H7 (cell line): ENCODE data around the gene SYNE2. TPM values are rescaled to one million over a fixed set of nuclear protein-coding genes. Genes with fewer than 3 reads are reported as not detected.
A peak's percentile ranks its signal among the peaks of the same experiment; 100 is the strongest.

Source experiments
- DNase-seq: peaks from one replicate; pipeline ENCODE4 v3.0.0; 2012
- H3K27me3 ChIP-seq: 2 replicates; pipeline ENCODE4 v1.6.0; 2011; ENCODE audit warnings: mild to moderate bottlenecking, low read length; ENCODE audit not compliant: control insufficient read depth, insufficient read depth
- H3K36me3 ChIP-seq: replicated peaks from 2 replicates; pipeline ENCODE4 v1.5.1; 2011; ENCODE audit warnings: low read length; ENCODE audit not compliant: control insufficient read depth, insufficient read depth
- H3K4me3 ChIP-seq: 2 replicates; pipeline ENCODE4 v1.5.1; 2011; ENCODE audit warnings: low read depth, mild to moderate bottlenecking, control low read depth, low read length, moderate library complexity; ENCODE audit not compliant: insufficient read depth
- total RNA-seq: library from RNA; depleted of rRNA; stranded (reverse); fragments of >200 nt; shearing (Covaris generic); gene quantifications from 2 replicates; pipeline ENCODE4 v1.2.3, GENCODE V29; 2014

SYNE2 gene
- total RNA-seq, 1 experiment from 2014 or later: 35.3 TPM

- H3K27me3 ChIP-seq: no peaks in the 10 kb centered on the region
- no peaks in the 10 kb centered on the region for H3K36me3 ChIP-seq
- H3K4me3 ChIP-seq: no peak overlapping the region
- DNase-seq: no peak
Observed at GRCh38 chr14:64234877-64235651, 382.3 kb downstream of the SYNE2 start.

GRCh38 chr14:64235652-64236640 lies 383.1 kb downstream of the SYNE2 start:
- Histone ChIP-seq H3K4me3 (no peak overlapping the region), H3K27me3 (no peaks in the 10 kb centered on the region), H3K36me3 (no peaks in the 10 kb centered on the region)
- DNase-seq: no peak

- Histone ChIP-seq H3K27me3 (no peaks in the 10 kb centered on the region), H3K36me3 (no peaks in the 10 kb centered on the region), H3K4me3 (no peak overlapping the region)
- DNase-seq: peak; percentile 61
Observed at GRCh38 chr14:64238049-64238448, 385.2 kb downstream of the SYNE2 start.

GRCh38 chr14:64238631-64239030 lies 385.8 kb downstream of the SYNE2 start:
- H3K36me3 ChIP-seq: no peaks in the 10 kb centered on the region
- no peaks in the 10 kb centered on the region for H3K27me3 ChIP-seq
- no peak overlapping the region for H3K4me3 ChIP-seq
- DNase-seq: no peak

GRCh38 chr14:64244279-64244678 lies 391.5 kb downstream of the SYNE2 start:
- Histone ChIP-seq H3K4me3 (no peak overlapping the region), H3K36me3 (no peaks in the 10 kb centered on the region), H3K27me3 (no peaks in the 10 kb centered on the region)
- no peak for DNase-seq

GRCh38 chr14:64245491-64245890 lies 392.7 kb downstream of the SYNE2 start:
- no peak for DNase-seq
- Histone ChIP-seq H3K27me3 (no peaks in the 10 kb centered on the region), H3K4me3 (no peak overlapping the region), H3K36me3 (no peaks in the 10 kb centered on the region)

GRCh38 chr14:64246688-64247087 lies 393.9 kb downstream of the SYNE2 start:
- Histone ChIP-seq H3K27me3 (no peaks in the 10 kb centered on the region), H3K36me3 (no peaks in the 10 kb centered on the region), H3K4me3 (no peak overlapping the region)
- no peak for DNase-seq

GRCh38 chr14:64247195-64247594 lies 394.4 kb downstream of the SYNE2 start:
- no peaks in the 10 kb centered on the region for H3K27me3 ChIP-seq
- H3K36me3 ChIP-seq: no peaks in the 10 kb centered on the region
- no peak overlapping the region for H3K4me3 ChIP-seq
- DNase-seq: no peak

GRCh38 chr14:64248689-64249088 lies 395.9 kb downstream of the SYNE2 start:
- DNase-seq: no peak
- Histone ChIP-seq H3K27me3 (no peaks in the 10 kb centered on the region), H3K4me3 (no peak overlapping the region), H3K36me3 (no peaks in the 10 kb centered on the region)

- no peaks in the 10 kb centered on the region for H3K27me3 ChIP-seq
- DNase-seq: no peak
- H3K4me3 ChIP-seq: no peak overlapping the region
Observed at GRCh38 chr14:64249363-64249762, 396.6 kb downstream of the SYNE2 start.

GRCh38 chr14:64253672-64254071 lies 400.9 kb downstream of the SYNE2 start:
- H3K27me3 ChIP-seq: no peaks in the 10 kb centered on the region
- no peak for DNase-seq
- no peaks in the 10 kb centered on the region for H3K36me3 ChIP-seq
- H3K4me3 ChIP-seq: no peak overlapping the region

More at GRCh38 chr14:64249363-64249762, 396.6 kb downstream of the SYNE2 start:
- H3K36me3 ChIP-seq: no peaks in the 10 kb centered on the region

GRCh38 chr14:64255756-64256155 lies 403.0 kb downstream of the SYNE2 start:
- Histone ChIP-seq H3K36me3 (no peaks in the 10 kb centered on the region), H3K4me3 (no peak overlapping the region), H3K27me3 (no peaks in the 10 kb centered on the region)
- no peak for DNase-seq

- no peaks in the 10 kb centered on the region for H3K36me3 ChIP-seq
- H3K27me3 ChIP-seq: no peaks in the 10 kb centered on the region
- no peak overlapping the region for H3K4me3 ChIP-seq
- no peak for DNase-seq
Observed at GRCh38 chr14:64260418-64260817, 407.6 kb downstream of the SYNE2 start.

- no peaks in the 10 kb centered on the region for H3K36me3 ChIP-seq
- no peaks in the 10 kb centered on the region for H3K27me3 ChIP-seq
- H3K4me3 ChIP-seq: no peak overlapping the region
- no peak for DNase-seq
Observed at GRCh38 chr14:64265222-64265621, 412.4 kb downstream of the SYNE2 start.

GRCh38 chr14:64266239-64266638 lies 413.4 kb downstream of the SYNE2 start:
- H3K36me3 ChIP-seq: no peaks in the 10 kb centered on the region
- no peak for DNase-seq
- H3K27me3 ChIP-seq: no peaks in the 10 kb centered on the region
- no peak overlapping the region for H3K4me3 ChIP-seq
